ENCODE data around the gene MAP3K20.
"Not testable (repeated sequence)": the region's sequence is repeated elsewhere in the genome, so short reads cannot be mapped to it uniquely, and the experiment has no call there.

The MAP3K20 gene

GRCh38 chr2:173032032-173032431 is 43.6 kb upstream of the MAP3K20 start:
- DNase-seq (ENCODE audit: low read depth in 2 of 2), result no peak
- no peak overlapping the region for H3K4me3 ChIP-seq (replicated peaks in 1 of 2; ENCODE audit: low read depth in 2 of 2, low read length in 2 of 2)
- no peak for TF ChIP-seq CTCF (IDR thresholded peaks at IDR 0.05; ENCODE audit: low read depth, low read length)

- no peak for DNase-seq (ENCODE audit: low read depth in 2 of 2)
- no peak overlapping the region for H3K4me3 ChIP-seq (replicated peaks in 1 of 2; ENCODE audit: low read depth in 2 of 2, low read length in 2 of 2)
- TF ChIP-seq CTCF (IDR thresholded peaks at IDR 0.05; ENCODE audit: low read depth, low read length), result no peak
These were observed 42.6 kb upstream of the MAP3K20 start for GRCh38 chr2:173033084-173033483.

GRCh38 chr2:173034143-173034542 is 41.5 kb upstream of the MAP3K20 start:
- no peak for TF ChIP-seq CTCF (IDR thresholded peaks at IDR 0.05; ENCODE audit: low read depth, low read length)
- no peak overlapping the region for H3K4me3 ChIP-seq (replicated peaks in 1 of 2; ENCODE audit: low read depth in 2 of 2, low read length in 2 of 2)

GRCh38 chr2:173037245-173038120 is 38.2 kb upstream of the MAP3K20 start:
- no peak overlapping the region for H3K4me3 ChIP-seq (replicated peaks in 1 of 2; ENCODE audit: low read depth in 2 of 2, low read length in 2 of 2)
- peak; percentile 19 to 84 for DNase-seq (ENCODE audit: low read depth in 2 of 2)
- no peak for TF ChIP-seq CTCF (IDR thresholded peaks at IDR 0.05; ENCODE audit: low read depth, low read length)

More at GRCh38 chr2:173034143-173034542, 41.5 kb upstream of the MAP3K20 start:
- no peak for DNase-seq (ENCODE audit: low read depth in 2 of 2)

- DNase-seq (ENCODE audit: low read depth in 2 of 2); H3K4me3 ChIP-seq (replicated peaks in 1 of 2; ENCODE audit: low read depth in 2 of 2, low read length in 2 of 2): not testable (repeated sequence)
These were observed 37.4 kb upstream of the MAP3K20 start for GRCh38 chr2:173038257-173038656.

GRCh38 chr2:173040729-173041128 is 34.9 kb upstream of the MAP3K20 start:
- H3K4me3 ChIP-seq (replicated peaks in 1 of 2; ENCODE audit: low read depth in 2 of 2, low read length in 2 of 2), result no peak overlapping the region
- TF ChIP-seq CTCF (IDR thresholded peaks at IDR 0.05; ENCODE audit: low read depth, low read length), result no peak
- DNase-seq (ENCODE audit: low read depth in 2 of 2), result no peak

GRCh38 chr2:173043476-173043875 is 32.2 kb upstream of the MAP3K20 start:
- no peak overlapping the region for H3K4me3 ChIP-seq (replicated peaks in 1 of 2; ENCODE audit: low read depth in 2 of 2, low read length in 2 of 2)
- DNase-seq (ENCODE audit: low read depth in 2 of 2), result no peak
- TF ChIP-seq CTCF (IDR thresholded peaks at IDR 0.05; ENCODE audit: low read depth, low read length), result no peak

Data from cardiac fibroblast (primary cell).